Muscle layer of colon (tissue), 2 donors: ENCODE data around the gene ZNF396.
A peak's percentile ranks its signal among the peaks of the same experiment; 100 is the strongest.

Experiments
- H3K27ac ChIP-seq: one replicate; pipeline ENCODE4 v1.7.0; 2013; ENCODE audit warnings: low read depth, mild to moderate bottlenecking, low read length, moderate library complexity
- H3K27me3 ChIP-seq, 2 donors: one replicate each; pipeline ENCODE4 v1.7.0; 2013; ENCODE audit warnings: low read length in 2 of 2, mild to moderate bottlenecking in 2 of 2; ENCODE audit not compliant: insufficient read depth in 2 of 2, control insufficient read depth in 1 of 2
- H3K36me3 ChIP-seq: one replicate; pipeline ENCODE4 v1.7.0; 2013; ENCODE audit warnings: mild to moderate bottlenecking, low read length; ENCODE audit not compliant: insufficient read depth
- H3K4me1 ChIP-seq: one replicate; pipeline ENCODE4 v1.7.0; 2013; ENCODE audit warnings: mild to moderate bottlenecking, low read length; ENCODE audit not compliant: insufficient read depth
- H3K4me3 ChIP-seq, 2 donors: one replicate each; pipeline ENCODE4 v1.7.0; 2013; ENCODE audit warnings: low read length in 2 of 2, low read depth in 1 of 2, mild to moderate bottlenecking in 1 of 2, moderate library complexity in 1 of 2
- H3K9ac ChIP-seq: one replicate; pipeline ENCODE4 v1.7.0; 2013; ENCODE audit warnings: low read length
- H3K9me3 ChIP-seq: one replicate; pipeline ENCODE4 v1.7.0; 2013; ENCODE audit warnings: mild to moderate bottlenecking, low read length
- donor health status: abdominal sarcoma.
- donor health status: Adenocarcinoma of cecum.

Gene ZNF396

DNA sequence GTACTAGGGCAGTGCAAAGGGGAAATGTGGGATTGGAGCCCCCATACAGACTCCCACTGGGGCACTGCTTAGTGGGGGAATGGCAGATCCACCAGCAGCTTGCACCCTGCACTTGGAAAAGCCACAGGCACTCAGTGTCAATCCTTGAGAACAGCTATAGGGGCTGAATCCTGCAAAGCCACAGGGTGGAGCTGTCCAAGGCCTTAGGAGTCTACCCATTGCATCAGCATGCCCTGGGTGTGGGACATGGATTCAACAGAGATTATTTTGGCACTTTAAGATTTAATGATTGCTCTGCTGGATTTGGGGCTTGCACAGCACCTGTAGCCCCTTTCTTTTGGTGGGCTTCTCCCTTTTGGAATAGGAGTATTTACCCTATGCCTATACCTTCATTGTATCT is 24.4 kb downstream of the ZNF396 start:
- Histone ChIP-seq H3K9me3 (no peaks in the 10 kb centered on the region), H3K4me3 (no peak overlapping the region), H3K36me3 (no peaks in the 10 kb centered on the region), H3K27ac (no peak overlapping the region), H3K27me3 (no peaks in the 10 kb centered on the region), H3K9ac (no peak overlapping the region), H3K4me1 (no peaks in the 10 kb centered on the region)

DNA sequence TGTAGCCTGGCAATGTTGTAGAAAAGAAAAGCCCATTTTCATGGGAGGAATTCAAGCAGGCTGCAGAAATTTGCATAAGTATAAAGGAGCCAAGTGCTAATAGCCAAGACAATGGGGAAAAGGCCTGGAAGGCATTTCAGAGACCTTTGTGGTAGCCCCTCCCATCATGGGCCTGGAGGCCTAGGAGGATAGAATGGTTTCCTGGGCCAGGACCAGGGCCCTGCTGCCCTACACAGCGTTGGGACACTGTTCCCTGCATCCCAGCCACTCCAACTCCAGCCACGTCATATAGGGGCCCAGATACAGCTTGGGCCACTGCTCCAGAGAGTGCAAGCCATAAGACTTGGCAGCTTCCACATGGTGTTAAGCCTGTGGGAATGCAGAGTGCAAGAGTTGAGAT is 24.9 kb downstream of the ZNF396 start:
- Histone ChIP-seq H3K9me3 (no peaks in the 10 kb centered on the region), H3K4me1 (no peaks in the 10 kb centered on the region), H3K27ac (no peak overlapping the region), H3K9ac (no peak overlapping the region), H3K36me3 (no peaks in the 10 kb centered on the region), H3K4me3 (no peak overlapping the region), H3K27me3 (no peaks in the 10 kb centered on the region)

DNA sequence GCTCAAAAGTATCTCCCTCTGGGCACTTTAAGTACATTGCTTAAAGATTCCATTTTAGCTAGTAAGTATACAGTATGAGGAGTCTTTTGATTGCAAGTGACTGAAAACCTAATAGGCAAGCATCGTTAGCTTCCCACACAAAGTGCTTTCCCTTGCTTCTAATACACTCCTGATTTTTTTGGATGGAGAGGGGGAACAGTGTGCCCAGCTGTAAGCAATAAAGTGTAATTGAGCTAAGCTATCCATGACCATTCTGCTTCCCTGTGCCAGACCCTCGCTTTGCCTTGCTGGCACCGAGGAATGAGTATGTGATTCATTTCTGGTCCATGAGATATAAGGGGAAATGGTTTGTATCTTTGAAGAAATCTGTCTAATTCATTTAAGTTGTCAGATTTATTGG is 29.1 kb downstream of the ZNF396 start:
- Histone ChIP-seq H3K9ac (no peak overlapping the region), H3K4me3 (no peak overlapping the region), H3K36me3 (no peaks in the 10 kb centered on the region), H3K4me1 (peaks cover 14% of the 10 kb centered on the region), H3K9me3 (no peaks in the 10 kb centered on the region), H3K27ac (no peak overlapping the region), H3K27me3 (no peaks in the 10 kb centered on the region)

- H3K9me3 ChIP-seq, result no peaks in the 10 kb centered on the region
- H3K36me3 ChIP-seq, result no peaks in the 10 kb centered on the region
- no peak overlapping the region for H3K4me3 ChIP-seq
- H3K9ac ChIP-seq, result peak overlapping the region; percentile 25
- peak overlapping the region; percentile 2 for H3K27ac ChIP-seq
- peaks cover 28% of the 10 kb centered on the region for H3K4me1 ChIP-seq
- no peaks in the 10 kb centered on the region for H3K27me3 ChIP-seq
Observed at GRCh38 chr18:35345950-35346349, 31.2 kb downstream of the ZNF396 start.

GRCh38 chr18:35345460-35345921 is 31.6 kb downstream of the ZNF396 start:
- Histone ChIP-seq H3K36me3 (no peaks in the 10 kb centered on the region), H3K9ac (peak overlapping the region; percentile 25), H3K4me1 (peaks cover 28% of the 10 kb centered on the region), H3K4me3 (peak overlapping the region in 1 of 2 donors; percentile 32), H3K9me3 (no peaks in the 10 kb centered on the region), H3K27ac (peak overlapping the region; percentile 2), H3K27me3 (no peaks in the 10 kb centered on the region)

GRCh38 chr18:35344736-35345459 is 32.2 kb downstream of the ZNF396 start:
- Histone ChIP-seq H3K27me3 (no peaks in the 10 kb centered on the region), H3K4me1 (peaks cover 28% of the 10 kb centered on the region), H3K36me3 (peaks cover 4% of the 10 kb centered on the region), H3K4me3 (peak overlapping the region; percentile 75 to 99), H3K9ac (peak overlapping the region; percentile 89), H3K27ac (peak overlapping the region; percentile 100), H3K9me3 (no peaks in the 10 kb centered on the region)

DNA sequence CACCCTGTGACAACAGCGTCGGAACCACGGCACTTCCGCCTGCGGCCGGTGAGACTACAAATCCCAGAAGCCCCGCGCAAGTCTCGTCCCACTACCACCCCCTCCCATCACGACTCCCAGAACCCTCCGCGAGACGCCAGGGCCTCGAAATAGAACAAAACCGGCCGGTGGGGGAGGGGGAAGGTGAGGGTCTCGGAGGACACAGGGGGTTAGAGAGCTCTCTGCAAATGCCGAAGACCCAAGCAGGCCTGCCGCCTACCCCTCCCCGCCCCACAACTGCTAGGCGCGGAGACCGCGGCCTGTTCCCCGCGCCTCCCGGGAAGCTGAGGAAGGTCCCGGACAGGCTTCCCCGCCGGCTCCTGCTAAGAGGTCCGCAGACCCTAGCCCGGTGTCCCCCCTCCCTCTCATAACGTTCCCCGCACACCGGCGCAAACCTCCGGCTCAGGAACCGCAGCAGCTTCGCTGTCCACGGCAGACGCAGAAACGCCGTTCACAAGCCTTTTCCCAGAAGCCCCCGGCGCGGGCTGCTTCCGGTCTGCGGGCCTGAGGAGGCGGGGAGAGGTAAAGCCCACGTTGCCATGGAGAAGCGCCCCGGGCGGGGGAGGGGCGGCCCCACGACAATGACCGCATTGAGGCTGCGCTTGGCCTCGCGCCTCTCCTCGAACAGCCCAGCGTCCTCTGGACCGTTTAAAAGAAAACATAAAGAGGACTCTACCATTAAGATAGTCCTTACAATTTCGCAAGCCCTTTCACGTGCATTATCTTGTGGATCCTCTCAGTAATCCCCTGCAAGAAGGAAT is 33.0 kb downstream of the ZNF396 start, which contains the start of gene ZNF24:
Gene ZNF24, minus strand, starts transcription at position 485 of the 800 bp plus-strand sequence. CDS start 3,770 bp downstream, outside the sequence.
- Histone ChIP-seq H3K27ac (peak within 1 kb of the TSS; percentile 100), H3K36me3 (peaks cover 11% of the 10 kb centered on the region), H3K4me1 (peaks cover 28% of the 10 kb centered on the region), H3K27me3 (no peaks in the 10 kb centered on the region), H3K9ac (peak within 1 kb of the TSS; percentile 89), H3K4me3 (peak within 1 kb of the TSS; percentile 75 to 99), H3K9me3 (no peaks in the 10 kb centered on the region)

DNA sequence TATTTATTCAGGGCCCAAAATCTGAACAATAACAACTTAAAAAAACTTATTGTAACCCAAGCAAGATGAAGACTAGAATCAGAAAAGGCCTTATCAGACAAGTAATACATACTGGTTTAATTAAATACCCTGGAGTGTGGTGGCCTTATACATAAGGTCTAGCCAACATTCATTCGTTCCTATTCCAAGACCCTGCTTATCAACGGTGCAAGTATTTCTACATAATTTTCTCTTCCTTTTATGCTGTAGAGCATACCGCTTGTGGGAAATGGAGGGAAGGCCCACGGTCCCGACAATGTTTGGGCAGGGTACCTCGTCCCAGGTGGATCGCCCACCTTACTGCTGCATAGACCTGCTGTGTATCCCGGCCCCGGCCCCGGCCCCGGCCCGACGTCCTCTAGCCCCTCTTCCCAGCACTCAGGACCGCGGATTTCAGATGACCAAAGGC is 33.6 kb downstream of the ZNF396 start:
- Histone ChIP-seq H3K27ac (peak overlapping the region; percentile 100), H3K9ac (peak overlapping the region; percentile 89), H3K36me3 (peaks cover 18% of the 10 kb centered on the region), H3K9me3 (no peaks in the 10 kb centered on the region), H3K4me3 (peak overlapping the region; percentile 75 to 99), H3K4me1 (peaks cover 28% of the 10 kb centered on the region), H3K27me3 (no peaks in the 10 kb centered on the region)

DNA sequence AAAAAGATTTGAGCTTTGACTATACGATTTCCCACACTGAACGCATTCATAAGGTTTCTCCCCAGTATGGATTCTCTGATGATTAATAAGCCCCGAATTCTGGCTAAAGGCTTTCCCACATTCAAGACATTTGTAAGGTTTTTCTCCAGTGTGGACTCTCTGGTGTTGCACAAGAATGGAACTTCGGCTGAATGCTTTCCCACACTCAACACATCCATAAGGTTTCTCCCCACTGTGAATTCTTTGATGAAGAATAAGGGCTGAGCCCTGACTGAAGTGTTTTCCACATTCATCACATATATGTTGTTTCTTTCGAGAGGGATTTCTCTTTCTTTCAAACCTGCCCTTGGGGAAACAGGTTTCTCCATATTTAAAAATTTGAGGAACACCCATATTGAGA is 39.9 kb downstream of the ZNF396 start:
- Histone ChIP-seq H3K9me3 (no peaks in the 10 kb centered on the region), H3K27me3 (no peaks in the 10 kb centered on the region), H3K36me3 (peaks cover 71% of the 10 kb centered on the region), H3K9ac (no peak overlapping the region), H3K27ac (no peak overlapping the region), H3K4me1 (peaks cover 15% of the 10 kb centered on the region), H3K4me3 (no peak overlapping the region)

DNA sequence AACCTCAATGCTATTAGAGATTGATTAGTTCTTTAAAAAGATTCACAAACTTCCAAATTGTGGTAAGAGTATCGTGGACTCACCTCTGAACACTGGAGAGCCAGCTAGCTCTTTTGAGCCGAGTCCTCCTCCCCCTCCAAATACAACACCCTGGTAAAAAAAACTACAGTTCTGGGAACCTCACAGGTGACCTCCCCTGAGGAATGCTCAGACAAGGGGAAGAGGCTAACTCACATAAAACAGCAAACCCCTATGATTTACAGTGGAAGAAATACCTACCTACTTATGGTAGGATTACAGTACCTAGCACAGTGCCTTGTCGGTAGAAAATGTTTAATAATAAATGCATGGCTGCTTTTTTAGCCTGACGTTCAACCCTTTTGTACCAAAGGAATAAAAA is 41.3 kb downstream of the ZNF396 start:
- H3K27me3 ChIP-seq, result no peaks in the 10 kb centered on the region
- H3K27ac ChIP-seq, result no peak overlapping the region
- H3K36me3 ChIP-seq, result peaks cover 77% of the 10 kb centered on the region

DNA sequence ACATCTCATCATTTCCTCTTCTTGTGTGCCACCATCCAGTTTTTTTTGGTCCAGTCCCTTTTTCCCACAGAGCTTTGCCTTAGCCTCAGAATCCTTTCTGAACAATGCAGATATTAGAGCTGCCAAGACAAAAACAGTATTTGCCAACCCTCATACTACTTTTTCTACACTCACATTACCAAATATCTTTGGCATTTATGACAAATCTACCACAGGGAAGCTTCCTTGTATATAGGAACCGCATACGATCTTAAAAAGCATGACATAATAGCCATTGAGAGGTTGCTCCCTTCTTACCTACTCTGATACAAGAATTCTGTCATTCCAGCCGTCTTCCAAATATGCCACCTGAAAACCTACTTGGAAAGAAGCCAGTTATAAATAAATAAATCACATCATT is 42.3 kb downstream of the ZNF396 start:
- Histone ChIP-seq H3K4me1 (peaks cover 6% of the 10 kb centered on the region), H3K9me3 (no peaks in the 10 kb centered on the region), H3K27me3 (no peaks in the 10 kb centered on the region), H3K36me3 (peaks cover 73% of the 10 kb centered on the region), H3K27ac (no peak overlapping the region), H3K4me3 (no peak overlapping the region), H3K9ac (no peak overlapping the region)

More for the DNA sequence above, 41.3 kb downstream of the ZNF396 start:
- no peak overlapping the region for H3K9ac ChIP-seq
- H3K9me3 ChIP-seq, result no peaks in the 10 kb centered on the region
- no peak overlapping the region for H3K4me3 ChIP-seq
- peaks cover 6% of the 10 kb centered on the region for H3K4me1 ChIP-seq
